ENCODE results near the gene PFKL.

GRCh38 chr21:44288251-44289110 is 11.4 kb upstream of the PFKL start:
- TF ChIP-seq EZH2 (IDR thresholded peaks at IDR 0.05; ENCODE audit: insufficient read depth, poor library complexity, severe bottlenecking), result no peak
- TF ChIP-seq EZH2phosphoT487 (IDR thresholded peaks at IDR 0.05; ENCODE audit: insufficient read depth, low read depth), result no peak
